ENCODE results near the gene CCDC159.

CCDC159 gene

DNA sequence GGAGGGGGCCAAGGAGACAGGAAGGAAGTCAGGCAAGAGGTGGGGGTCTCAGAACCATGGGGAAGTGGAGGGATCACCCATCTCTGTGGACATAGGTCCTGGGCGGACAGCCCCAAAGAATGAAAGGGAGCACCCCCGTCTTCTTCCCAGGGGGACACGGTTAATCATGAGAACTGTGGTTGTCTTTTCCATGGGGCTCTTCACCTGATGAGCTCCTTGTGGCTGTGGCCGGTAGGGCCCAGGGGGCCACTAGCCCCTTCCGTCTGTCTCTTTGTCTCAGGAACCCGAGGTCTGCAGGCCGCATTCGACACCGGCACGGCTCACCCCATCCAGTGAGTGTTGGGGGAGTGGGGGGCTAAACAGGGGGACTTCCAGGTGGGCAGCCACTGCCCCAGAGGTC lies 17.6 kb downstream of the CCDC159 start:
- no peak for DNase-seq (ENCODE audit: extremely low read depth, low read depth)

DNA sequence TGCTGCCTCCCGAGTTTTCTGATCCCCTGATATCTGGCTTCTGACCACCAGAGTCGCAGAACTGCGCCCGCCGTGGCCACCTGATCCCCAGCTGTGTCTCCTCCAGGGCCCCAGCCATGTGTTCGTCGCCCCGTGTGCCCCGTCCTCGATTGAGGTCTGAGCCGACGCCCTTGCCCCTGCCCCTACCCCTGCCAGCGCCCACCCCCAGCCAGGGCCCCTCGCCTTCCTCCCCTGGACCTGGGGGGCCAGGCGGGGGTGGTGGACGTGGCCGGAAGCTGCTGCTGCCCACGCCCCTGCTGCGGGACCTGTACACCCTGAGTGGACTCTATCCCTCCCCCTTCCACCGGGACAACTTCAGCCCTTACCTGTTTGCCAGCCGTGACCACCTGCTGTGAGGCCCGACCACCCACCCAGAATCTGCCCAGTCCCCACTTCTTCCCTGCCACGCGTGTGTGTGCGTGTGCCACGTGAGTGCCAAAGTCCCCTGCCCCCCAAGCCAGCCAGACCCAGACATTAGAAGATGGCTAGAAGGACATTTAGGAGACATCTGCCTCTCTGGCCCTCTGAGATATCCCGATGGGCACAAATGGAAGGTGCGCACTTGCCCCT lies 18.1 kb downstream of the CCDC159 start:
- TF ChIP-seq, protein P1, sequence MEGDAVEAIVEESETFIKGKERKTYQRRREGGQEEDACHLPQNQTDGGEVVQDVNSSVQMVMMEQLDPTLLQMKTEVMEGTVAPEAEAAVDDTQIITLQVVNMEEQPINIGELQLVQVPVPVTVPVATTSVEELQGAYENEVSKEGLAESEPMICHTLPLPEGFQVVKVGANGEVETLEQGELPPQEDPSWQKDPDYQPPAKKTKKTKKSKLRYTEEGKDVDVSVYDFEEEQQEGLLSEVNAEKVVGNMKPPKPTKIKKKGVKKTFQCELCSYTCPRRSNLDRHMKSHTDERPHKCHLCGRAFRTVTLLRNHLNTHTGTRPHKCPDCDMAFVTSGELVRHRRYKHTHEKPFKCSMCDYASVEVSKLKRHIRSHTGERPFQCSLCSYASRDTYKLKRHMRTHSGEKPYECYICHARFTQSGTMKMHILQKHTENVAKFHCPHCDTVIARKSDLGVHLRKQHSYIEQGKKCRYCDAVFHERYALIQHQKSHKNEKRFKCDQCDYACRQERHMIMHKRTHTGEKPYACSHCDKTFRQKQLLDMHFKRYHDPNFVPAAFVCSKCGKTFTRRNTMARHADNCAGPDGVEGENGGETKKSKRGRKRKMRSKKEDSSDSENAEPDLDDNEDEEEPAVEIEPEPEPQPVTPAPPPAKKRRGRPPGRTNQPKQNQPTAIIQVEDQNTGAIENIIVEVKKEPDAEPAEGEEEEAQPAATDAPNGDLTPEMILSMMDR (IDR thresholded peaks at IDR 0.05; ENCODE audit: low read depth, low read length), result no peak
- DNase-seq (ENCODE audit: extremely low read depth, low read depth), result no peak

More for the DNA sequence above, 17.6 kb downstream of the CCDC159 start:
- TF ChIP-seq, protein P1 (IDR thresholded peaks at IDR 0.05; ENCODE audit: low read depth, low read length), result no peak

DNA sequence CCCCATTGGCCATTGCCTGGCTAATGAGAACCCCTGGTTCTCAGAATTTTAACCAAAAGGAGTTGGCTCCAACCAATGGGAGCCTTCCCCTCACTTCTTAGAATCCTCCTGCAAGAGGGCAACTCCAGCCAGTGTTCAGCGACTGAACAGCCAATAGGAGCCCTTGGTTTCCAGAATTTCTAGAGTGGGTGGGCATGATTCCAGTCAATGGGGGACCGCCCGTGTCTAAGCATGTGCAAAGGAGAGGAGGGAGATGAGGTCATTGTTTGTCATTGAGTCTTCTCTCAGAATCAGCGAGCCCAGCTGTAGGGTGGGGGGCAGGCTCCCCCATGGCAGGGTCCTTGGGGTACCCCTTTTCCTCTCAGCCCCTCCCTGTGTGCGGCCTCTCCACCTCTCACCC lies 18.6 kb downstream of the CCDC159 start:
- no peak for DNase-seq (ENCODE audit: extremely low read depth, low read depth)
- TF ChIP-seq, protein P1 (IDR thresholded peaks at IDR 0.05; ENCODE audit: low read depth, low read length), result no peak

DNA sequence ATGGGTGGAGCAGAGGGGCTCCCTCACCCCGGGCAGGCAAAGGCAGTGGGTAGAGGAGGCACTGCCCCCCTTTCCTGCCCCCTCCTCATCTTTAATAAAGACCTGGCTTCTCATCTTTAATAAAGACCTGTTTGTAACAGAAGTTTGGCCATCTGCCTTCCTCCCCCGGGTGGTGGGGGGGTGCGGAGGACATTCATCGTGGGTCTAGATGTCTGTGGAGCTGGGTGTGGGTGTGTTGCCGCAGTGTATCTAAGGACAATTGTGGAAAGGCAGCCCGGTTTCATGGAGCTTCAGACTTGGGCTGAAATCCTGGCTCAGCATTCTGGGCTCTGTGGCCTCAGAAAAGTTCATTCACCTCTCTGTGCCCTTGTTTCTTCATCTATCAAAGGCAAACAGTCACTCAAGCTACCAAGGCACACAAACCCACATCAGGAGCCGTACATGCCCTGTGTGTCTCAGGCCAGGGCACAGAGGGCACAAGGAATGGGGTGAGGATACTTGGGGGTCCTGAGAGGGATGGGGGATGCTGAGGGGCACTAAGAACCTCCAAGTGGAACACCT lies 19.3 kb downstream of the CCDC159 start:
- TF ChIP-seq, protein P1 (IDR thresholded peaks at IDR 0.05; ENCODE audit: low read depth, low read length), result no peak
- DNase-seq (ENCODE audit: extremely low read depth, low read depth), result no peak

DNA sequence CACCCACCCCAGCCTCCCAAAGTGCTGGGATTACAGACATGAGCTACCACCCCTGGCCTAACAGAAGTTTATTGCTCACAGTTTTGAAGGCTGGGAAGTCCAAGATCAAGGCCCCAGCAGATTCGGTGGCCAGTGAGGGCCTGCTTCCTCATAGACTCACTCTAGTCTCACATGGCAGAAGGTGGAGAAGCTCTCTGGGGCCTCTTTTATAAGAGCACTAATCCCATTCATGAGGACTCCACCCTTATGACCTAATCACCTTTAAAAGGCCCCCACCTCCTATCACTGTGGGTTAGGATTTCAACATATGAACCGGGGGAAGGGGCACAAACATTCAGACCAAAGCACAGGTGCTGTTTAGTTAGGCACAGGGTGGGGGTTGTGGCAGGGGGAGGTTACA lies 21.2 kb downstream of the CCDC159 start:
- TF ChIP-seq, protein P1 (IDR thresholded peaks at IDR 0.05; ENCODE audit: low read depth, low read length), result no peak

DNA sequence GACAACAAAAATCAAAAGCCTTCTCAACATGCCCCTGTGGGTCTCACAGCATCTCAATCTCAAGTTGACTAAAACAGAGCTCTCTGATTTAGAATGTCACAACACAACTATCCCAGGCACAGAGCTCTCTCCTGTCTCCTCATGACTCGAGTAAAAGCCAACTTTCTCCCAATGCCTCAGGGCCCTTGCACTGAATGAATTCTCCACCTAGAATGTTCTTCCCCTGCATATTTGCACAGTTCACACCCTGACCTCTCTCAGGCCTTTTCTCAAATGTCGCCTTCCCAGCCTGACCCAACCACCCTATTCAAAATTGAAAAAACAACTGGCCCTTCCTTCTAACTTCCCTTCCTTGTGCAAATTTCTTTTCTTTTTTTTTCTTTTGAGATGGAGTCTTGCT lies 24.4 kb downstream of the CCDC159 start:
- TF ChIP-seq, protein P1 (IDR thresholded peaks at IDR 0.05; ENCODE audit: low read depth, low read length), result no peak
- no peak for DNase-seq (ENCODE audit: extremely low read depth, low read depth)

More for the DNA sequence above, 21.2 kb downstream of the CCDC159 start:
- DNase-seq (ENCODE audit: extremely low read depth, low read depth), result no peak

DNA sequence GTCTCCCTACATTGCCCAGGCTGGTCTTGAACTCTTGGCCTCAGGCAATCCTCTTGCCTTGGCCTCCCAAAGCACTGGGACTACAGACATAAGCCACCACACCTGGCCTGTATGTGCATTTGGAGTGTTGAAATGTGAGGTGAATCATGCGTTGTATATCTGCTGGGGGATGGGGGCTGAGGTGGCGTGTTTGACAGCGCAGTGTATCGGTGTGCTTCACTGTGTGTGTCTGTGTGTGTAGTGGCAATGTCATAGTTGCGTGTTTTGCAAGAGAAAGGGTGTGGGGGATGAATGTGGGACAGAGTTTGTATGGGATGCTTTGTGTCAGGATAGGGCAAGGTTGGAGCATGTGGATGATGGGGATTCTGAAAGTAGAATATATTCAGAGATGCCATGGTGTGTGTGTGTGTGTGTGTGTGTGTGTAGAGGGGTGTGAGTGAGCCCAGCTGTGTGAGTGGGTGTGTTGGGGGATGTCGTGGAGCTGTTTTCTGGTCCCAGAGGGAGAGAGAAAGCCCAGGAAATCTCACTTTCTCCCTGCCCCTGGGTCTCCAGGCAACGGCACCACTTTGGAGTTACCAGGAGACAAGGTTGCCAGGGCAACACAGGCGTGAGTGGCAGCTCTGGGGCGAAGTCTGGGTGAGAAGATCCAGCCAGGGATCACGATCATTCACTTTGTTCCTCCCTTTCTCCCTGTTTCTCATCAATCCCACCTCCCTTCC lies 27.0 kb downstream of the CCDC159 start:
- TF ChIP-seq, protein P1 (IDR thresholded peaks at IDR 0.05; ENCODE audit: low read depth, low read length), result no peak
- no peak for DNase-seq (ENCODE audit: extremely low read depth, low read depth)

Measured in AG09319 (cell line).